DND-41 (cell line): ENCODE data around the gene NDUFA13.

Experiments used
- ATAC-seq: fragments of 200-7000 bp; cut with Tn5 transposase; 3 replicates; pipeline ENCODE4 v1.9.1; 2021; ENCODE audit warnings: low read depth; ENCODE audit not compliant: insufficient read depth
- DNase-seq: peaks from one replicate; pipeline ENCODE4 v3.0.0-alpha.2; 2020
- H2AFZ ChIP-seq: 2 replicates; pipeline ENCODE4 v1.6.0; 2012; ENCODE audit warnings: low read depth, low read length
- H3K27ac ChIP-seq: 2 replicates; pipeline ENCODE4 v1.5.1; 2012; ENCODE audit warnings: low read length, inconsistent platforms
- H3K27me3 ChIP-seq: fragments of 200-600 bp; sonication (generic); 2 replicates; pipeline ENCODE4 v1.6.0; 2012; ENCODE audit warnings: low read length, mild to moderate bottlenecking, inconsistent platforms; ENCODE audit not compliant: insufficient read depth, poor library complexity
- H3K36me3 ChIP-seq: 2 replicates; pipeline ENCODE4 v1.5.1; 2012; ENCODE audit warnings: low read length, inconsistent platforms; ENCODE audit not compliant: insufficient read depth
- H3K4me1 ChIP-seq: 2 replicates; pipeline ENCODE4 v1.5.1; 2012; ENCODE audit warnings: mild to moderate bottlenecking, low read length; ENCODE audit not compliant: insufficient read depth
- H3K4me2 ChIP-seq: 2 replicates; pipeline ENCODE4 v1.6.0; 2012; ENCODE audit warnings: mild to moderate bottlenecking, moderate library complexity, low read length, inconsistent platforms; ENCODE audit not compliant: insufficient read depth
- H3K4me3 ChIP-seq, 2 experiments: fragments of 200-600 bp in 1 of 2; shearing (Covaris generic) in 1 of 2; 2 replicates each; pipeline ENCODE4 v1.5.1; 2012 to 2016; ENCODE audit warnings: inconsistent platforms in 2 of 2, low read length in 2 of 2, mild to moderate bottlenecking in 2 of 2, low read depth in 1 of 2, moderate library complexity in 1 of 2
- H3K79me2 ChIP-seq: 2 replicates; pipeline ENCODE4 v1.6.0; 2012; ENCODE audit warnings: low read length, inconsistent platforms; ENCODE audit not compliant: insufficient read depth
- H3K9ac ChIP-seq: 2 replicates; pipeline ENCODE4 v1.6.0; 2012; ENCODE audit warnings: low read depth, mild to moderate bottlenecking, inconsistent platforms, low read length, moderate library complexity
- H3K9me3 ChIP-seq: 2 replicates; pipeline ENCODE4 v1.5.1; 2012; ENCODE audit warnings: low read length, moderate library complexity, mild to moderate bottlenecking, inconsistent platforms; ENCODE audit not compliant: insufficient read depth, severe bottlenecking
- H4K20me1 ChIP-seq: 2 replicates; pipeline ENCODE4 v1.6.0; 2012; ENCODE audit warnings: low read length; ENCODE audit not compliant: insufficient read depth
- CTCF ChIP-seq: IDR thresholded peaks from 2 replicates; pipeline ENCODE4 v1.5.1; 2012; ENCODE audit warnings: borderline replicate concordance, low read length, moderate library complexity, mild to moderate bottlenecking; ENCODE audit not compliant: poor library complexity, severe bottlenecking; ENCODE audit errors: extremely low read depth
- EZH2 ChIP-seq: IDR thresholded peaks from 3 replicates; pipeline ENCODE4 v1.6.1; 2012; ENCODE audit warnings: borderline replicate concordance, low read depth, mild to moderate bottlenecking, moderate library complexity, low read length, inconsistent platforms; ENCODE audit not compliant: severe bottlenecking

The NDUFA13 gene

GRCh38 chr19:19517235-19517619 is 1.2 kb downstream of the NDUFA13 start:
- DNase-seq, result no peak
- peaks cover 35% of the 10 kb centered on the region for H3K4me1 ChIP-seq
- H3K36me3 ChIP-seq, result peaks cover 31% of the 10 kb centered on the region
- H3K27ac ChIP-seq, result peak overlapping the region; percentile 88; the same call in 1 of the 2 replicates
- H3K4me2 ChIP-seq, result peak overlapping the region; percentile 99
- no peaks in the 10 kb centered on the region for H3K27me3 ChIP-seq
- no peak for TF ChIP-seq EZH2
- peaks cover 14% of the 10 kb centered on the region; the same call in 1 of the 2 replicates for H4K20me1 ChIP-seq
- no peaks in the 10 kb centered on the region for H3K9me3 ChIP-seq
- ATAC-seq, result no peak
- peak overlapping the region; percentile 82 for H3K9ac ChIP-seq
- H3K4me3 ChIP-seq, result peak overlapping the region; percentile 90 to 99; a peak in 3 of 4 replicates
- H2AFZ ChIP-seq, result no peak overlapping the region
- H3K79me2 ChIP-seq, result peaks cover 75% of the 10 kb centered on the region

- ATAC-seq, result no peak
- Histone ChIP-seq H3K27me3 (no peaks in the 10 kb centered on the region), H3K4me3 (no peak overlapping the region), H4K20me1 (peaks cover 40% of the 10 kb centered on the region), H3K9me3 (no peaks in the 10 kb centered on the region), H3K79me2 (peaks cover 98% of the 10 kb centered on the region), H3K4me1 (peaks cover 26% of the 10 kb centered on the region), H3K9ac (no peak overlapping the region), H3K36me3 (peaks cover 46% of the 10 kb centered on the region), H3K4me2 (no peak overlapping the region), H2AFZ (no peak overlapping the region), H3K27ac (no peak overlapping the region)
- no peak for DNase-seq
- TF ChIP-seq EZH2, result no peak
- no peak for TF ChIP-seq CTCF
Observed at GRCh38 chr19:19520989-19521388, 5.0 kb downstream of the NDUFA13 start.

GRCh38 chr19:19523177-19523576 is 7.2 kb downstream of the NDUFA13 start:
- Histone ChIP-seq H4K20me1 (peaks cover 56% of the 10 kb centered on the region), H3K27me3 (no peaks in the 10 kb centered on the region), H3K27ac (no peak overlapping the region), H3K9me3 (no peaks in the 10 kb centered on the region), H3K4me2 (no peak overlapping the region), H3K79me2 (peaks cover 76% of the 10 kb centered on the region), H3K9ac (no peak overlapping the region), H3K4me3 (no peak overlapping the region), H2AFZ (no peak overlapping the region), H3K4me1 (peaks cover 12% of the 10 kb centered on the region), H3K36me3 (peaks cover 67% of the 10 kb centered on the region)
- TF ChIP-seq CTCF (no peak), EZH2 (no peak)
- DNase-seq (no peak), ATAC-seq (no peak)

GRCh38 chr19:19524053-19524452 is 8.0 kb downstream of the NDUFA13 start:
- Histone ChIP-seq H3K27ac (no peak overlapping the region), H3K79me2 (peaks cover 68% of the 10 kb centered on the region), H4K20me1 (peaks cover 55% of the 10 kb centered on the region), H3K36me3 (peaks cover 70% of the 10 kb centered on the region), H3K4me1 (peaks cover 7% of the 10 kb centered on the region), H3K4me2 (no peak overlapping the region), H3K9me3 (no peaks in the 10 kb centered on the region), H3K9ac (no peak overlapping the region), H2AFZ (no peak overlapping the region), H3K27me3 (no peaks in the 10 kb centered on the region), H3K4me3 (no peak overlapping the region)
- ATAC-seq (0 out of 3 replicates have a peak, but pooled peaks have one; percentile 28), DNase-seq (no peak)
- no peak for TF ChIP-seq EZH2
- no peak for TF ChIP-seq CTCF
